Measurements from ENCODE around the gene THOC1.

GRCh38 chr18:220708-221107, 47.1 kb downstream of the THOC1 start:
- TF ChIP-seq CTCF (IDR thresholded peaks at IDR 0.05; ENCODE audit: low read depth, low read length) (no peak), POLR2A (IDR thresholded peaks at IDR 0.05; ENCODE audit: extremely low read depth, insufficient read length) (no peak)

Data from NB4 (cell line).